ENCODE results near the gene GLT1D1.

DNA sequence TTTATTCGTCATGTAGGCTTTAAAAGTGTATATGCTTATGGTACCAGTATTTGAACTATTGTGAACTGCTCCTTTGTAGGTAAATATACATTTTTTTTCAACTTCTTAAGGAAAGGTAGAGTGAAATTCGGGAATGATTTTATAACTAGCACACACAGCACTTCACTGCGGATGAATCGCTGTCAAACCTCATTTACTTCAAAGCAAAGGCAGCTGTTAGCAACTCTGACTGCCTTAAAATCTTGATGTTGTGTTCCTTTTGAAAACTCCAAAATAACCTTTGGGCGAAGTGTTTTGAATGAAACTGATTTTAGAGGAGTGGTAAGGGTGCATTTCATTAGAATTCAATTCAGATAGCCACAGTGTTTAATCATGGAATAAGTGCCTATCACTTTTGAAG, 95.8 kb downstream of the GLT1D1 start:
- TF ChIP-seq, protein P1, sequence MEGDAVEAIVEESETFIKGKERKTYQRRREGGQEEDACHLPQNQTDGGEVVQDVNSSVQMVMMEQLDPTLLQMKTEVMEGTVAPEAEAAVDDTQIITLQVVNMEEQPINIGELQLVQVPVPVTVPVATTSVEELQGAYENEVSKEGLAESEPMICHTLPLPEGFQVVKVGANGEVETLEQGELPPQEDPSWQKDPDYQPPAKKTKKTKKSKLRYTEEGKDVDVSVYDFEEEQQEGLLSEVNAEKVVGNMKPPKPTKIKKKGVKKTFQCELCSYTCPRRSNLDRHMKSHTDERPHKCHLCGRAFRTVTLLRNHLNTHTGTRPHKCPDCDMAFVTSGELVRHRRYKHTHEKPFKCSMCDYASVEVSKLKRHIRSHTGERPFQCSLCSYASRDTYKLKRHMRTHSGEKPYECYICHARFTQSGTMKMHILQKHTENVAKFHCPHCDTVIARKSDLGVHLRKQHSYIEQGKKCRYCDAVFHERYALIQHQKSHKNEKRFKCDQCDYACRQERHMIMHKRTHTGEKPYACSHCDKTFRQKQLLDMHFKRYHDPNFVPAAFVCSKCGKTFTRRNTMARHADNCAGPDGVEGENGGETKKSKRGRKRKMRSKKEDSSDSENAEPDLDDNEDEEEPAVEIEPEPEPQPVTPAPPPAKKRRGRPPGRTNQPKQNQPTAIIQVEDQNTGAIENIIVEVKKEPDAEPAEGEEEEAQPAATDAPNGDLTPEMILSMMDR (IDR thresholded peaks at IDR 0.05): no peak
- TF ChIP-seq POLR2A (IDR thresholded peaks at IDR 0.05): no peak

All from adrenal gland (tissue), 5 donors.